Gastroesophageal sphincter (tissue), 4 donors: ENCODE measurements around the gene SFTA2. TPM values are rescaled to one million over a fixed set of nuclear protein-coding genes. Genes with fewer than 3 reads are reported as not detected.

Source experiments
- ATAC-seq: fragments of 150-250 bp; one replicate; pipeline ENCODE4 v1.9.1; 2016; ENCODE audit warnings: mild to moderate bottlenecking, moderate library complexity
- H3K27ac ChIP-seq, 4 donors: fragments of 200-600 bp; sonication (generic) in 3 of 4; 1 replicate in 3 of 4; 2 replicates in 1 of 4; pipeline ENCODE4 v1.5.1; 2016 to 2019
- H3K27me3 ChIP-seq: fragments of 200-600 bp; sonication (generic); one replicate; pipeline ENCODE4 v1.5.1; 2019
- H3K36me3 ChIP-seq, 2 donors: fragments of 200-600 bp; sonication (generic); one replicate each; pipeline ENCODE4 v1.5.1; 2019; ENCODE audit warnings: control low read depth in 1 of 2
- H3K4me1 ChIP-seq, 3 donors: fragments of 200-600 bp; sonication (generic); 1 replicate in 2 of 3; 2 replicates in 1 of 3; pipeline ENCODE4 v1.5.1; 2016 to 2019; ENCODE audit warnings: control low read depth in 2 of 3
- H3K4me3 ChIP-seq, 2 donors: fragments of 200-600 bp; sonication (generic); one replicate each; pipeline ENCODE4 v1.5.1; 2019; ENCODE audit warnings: mild to moderate bottlenecking in 1 of 2, moderate library complexity in 1 of 2
- H3K9me3 ChIP-seq, 3 donors: fragments of 200-600 bp; sonication (generic); one replicate each; pipeline ENCODE4 v1.5.1; 2017 to 2019; ENCODE audit warnings: control low read depth in 2 of 3
- EP300 ChIP-seq: sonication (generic); formaldehyde crosslinking; IDR thresholded peaks from one replicate; pipeline ENCODE4 v1.6.1; 2017; ENCODE audit warnings: antibody characterized with exemption, mild to moderate bottlenecking
- POLR2A ChIP-seq, 2 donors: fragments of 450-650 bp; IDR thresholded peaks; one replicate each; pipeline ENCODE4 v1.6.1; 2017; ENCODE audit warnings: antibody characterized with exemption in 2 of 2, mild to moderate bottlenecking in 2 of 2, moderate library complexity in 1 of 2
- POLR2AphosphoS5 ChIP-seq: sonication (generic); formaldehyde crosslinking; IDR thresholded peaks from one replicate; pipeline ENCODE4 v1.6.1; 2017; ENCODE audit warnings: antibody characterized with exemption
- WGBS, 2 donors: methylation state at CpG; one replicate each; pipeline ENCODE4 v1.1.5; 2018; ENCODE audit warnings: low coverage in 1 of 2; 5-methylcytosine and 5-hydroxymethylcytosine counted together
- total RNA-seq, 4 donors: library from RNA; depleted of rRNA; stranded (reverse); fragments of >200 nt; gene quantifications; one replicate each; pipeline ENCODE4 v1.1.0, GENCODE V29; 2016
- TF ChIP-seq, protein P1 (sequence below), 4 experiments: fragments of 200-600 bp in 2 of 4; fragments of 450-650 bp in 2 of 4; sonication (generic) in 1 of 4; IDR thresholded peaks; one replicate each; pipeline ENCODE4 v1.5.1; 2017 to 2019; ENCODE audit warnings: antibody characterized with exemption in 4 of 4, mild to moderate bottlenecking in 2 of 4, moderate library complexity in 2 of 4

The SFTA2 gene
- total RNA-seq, 4 donors from 2014 or later, result not detected

- no peaks in the 10 kb centered on the region for H3K4me1 ChIP-seq
- no peaks in the 10 kb centered on the region for H3K9me3 ChIP-seq
- ATAC-seq, result no peak
Measured at GRCh38 chr6:30901436-30901835, 30.5 kb downstream of the SFTA2 start.

GRCh38 chr6:30900863-30901417 lies 31.0 kb downstream of the SFTA2 start:
- H3K4me1 ChIP-seq, result no peaks in the 10 kb centered on the region
- TF ChIP-seq POLR2A (IDR thresholded peaks at IDR 0.05) (no peak), POLR2AphosphoS5 (no peak), EP300 (no peak)
- TF ChIP-seq, protein P1, sequence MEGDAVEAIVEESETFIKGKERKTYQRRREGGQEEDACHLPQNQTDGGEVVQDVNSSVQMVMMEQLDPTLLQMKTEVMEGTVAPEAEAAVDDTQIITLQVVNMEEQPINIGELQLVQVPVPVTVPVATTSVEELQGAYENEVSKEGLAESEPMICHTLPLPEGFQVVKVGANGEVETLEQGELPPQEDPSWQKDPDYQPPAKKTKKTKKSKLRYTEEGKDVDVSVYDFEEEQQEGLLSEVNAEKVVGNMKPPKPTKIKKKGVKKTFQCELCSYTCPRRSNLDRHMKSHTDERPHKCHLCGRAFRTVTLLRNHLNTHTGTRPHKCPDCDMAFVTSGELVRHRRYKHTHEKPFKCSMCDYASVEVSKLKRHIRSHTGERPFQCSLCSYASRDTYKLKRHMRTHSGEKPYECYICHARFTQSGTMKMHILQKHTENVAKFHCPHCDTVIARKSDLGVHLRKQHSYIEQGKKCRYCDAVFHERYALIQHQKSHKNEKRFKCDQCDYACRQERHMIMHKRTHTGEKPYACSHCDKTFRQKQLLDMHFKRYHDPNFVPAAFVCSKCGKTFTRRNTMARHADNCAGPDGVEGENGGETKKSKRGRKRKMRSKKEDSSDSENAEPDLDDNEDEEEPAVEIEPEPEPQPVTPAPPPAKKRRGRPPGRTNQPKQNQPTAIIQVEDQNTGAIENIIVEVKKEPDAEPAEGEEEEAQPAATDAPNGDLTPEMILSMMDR (IDR thresholded peaks at IDR 0.05), result no peak
- 67% methylated on average over 1 of the region's 1 CpG; no CpG with 5 or more reads in 1 of the 2 donors for WGBS, 2 donors

More at GRCh38 chr6:30901436-30901835, 30.5 kb downstream of the SFTA2 start:
- TF ChIP-seq EP300 (no peak), POLR2AphosphoS5 (no peak), POLR2A (IDR thresholded peaks at IDR 0.05) (no peak)
- TF ChIP-seq, protein P1 (IDR thresholded peaks at IDR 0.05), result no peak
- Histone ChIP-seq H3K36me3 (peaks cover 0 to 36% of the 10 kb centered on the region in 2 donors), H3K4me3 (no peak overlapping the region), H3K27me3 (no peaks in the 10 kb centered on the region), H3K27ac (no peak overlapping the region)

GRCh38 chr6:30898750-30899360 lies 33.1 kb downstream of the SFTA2 start:
- Histone ChIP-seq H3K27ac (no peak overlapping the region), H3K36me3 (peaks cover 0 to 61% of the 10 kb centered on the region in 2 donors), H3K4me1 (no peaks in the 10 kb centered on the region), H3K4me3 (no peak overlapping the region), H3K9me3 (no peaks in the 10 kb centered on the region), H3K27me3 (no peaks in the 10 kb centered on the region)
- WGBS, 2 donors, result 78 to 90% methylated on average over 5 of the region's 23 CpGs
- ATAC-seq, result no peak
- TF ChIP-seq EP300 (no peak), POLR2AphosphoS5 (no peak)

More at GRCh38 chr6:30900863-30901417, 31.0 kb downstream of the SFTA2 start:
- H3K27me3 ChIP-seq, result no peaks in the 10 kb centered on the region
- no peaks in the 10 kb centered on the region for H3K9me3 ChIP-seq
- H3K36me3 ChIP-seq, result peaks cover 0 to 41% of the 10 kb centered on the region in 2 donors
- no peak overlapping the region for H3K27ac ChIP-seq
- ATAC-seq, result no peak
- no peak overlapping the region for H3K4me3 ChIP-seq

DNA sequence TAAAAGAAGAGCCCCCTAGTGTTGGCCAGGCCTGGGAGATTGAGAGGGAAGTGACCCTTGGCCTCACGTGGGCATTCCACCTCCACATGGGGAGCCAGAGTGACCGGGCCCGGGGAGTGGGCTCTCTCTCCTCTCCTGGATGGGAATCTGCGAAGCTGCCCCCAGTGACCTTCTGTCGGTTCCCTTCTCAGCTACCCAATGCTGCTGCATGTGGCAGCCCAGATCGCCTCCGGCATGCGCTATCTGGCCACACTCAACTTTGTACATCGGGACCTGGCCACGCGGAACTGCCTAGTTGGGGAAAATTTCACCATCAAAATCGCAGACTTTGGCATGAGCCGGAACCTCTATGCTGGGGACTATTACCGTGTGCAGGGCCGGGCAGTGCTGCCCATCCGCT lies 34.1 kb downstream of the SFTA2 start:
- ATAC-seq, result no peak
- WGBS, 2 donors, result 87% methylated on average over 4 of the region's 16 CpGs; no CpG with 5 or more reads in 1 of the 2 donors
- Histone ChIP-seq H3K27ac (no peak overlapping the region), H3K9me3 (no peaks in the 10 kb centered on the region), H3K27me3 (no peaks in the 10 kb centered on the region), H3K4me3 (no peak overlapping the region), H3K36me3 (peaks cover 0 to 71% of the 10 kb centered on the region in 2 donors), H3K4me1 (no peaks in the 10 kb centered on the region)
- TF ChIP-seq POLR2AphosphoS5, result no peak
- no peak for TF ChIP-seq EP300
- TF ChIP-seq, protein P1 (IDR thresholded peaks at IDR 0.05), result no peak
- TF ChIP-seq POLR2A (IDR thresholded peaks at IDR 0.05), result no peak

DNA sequence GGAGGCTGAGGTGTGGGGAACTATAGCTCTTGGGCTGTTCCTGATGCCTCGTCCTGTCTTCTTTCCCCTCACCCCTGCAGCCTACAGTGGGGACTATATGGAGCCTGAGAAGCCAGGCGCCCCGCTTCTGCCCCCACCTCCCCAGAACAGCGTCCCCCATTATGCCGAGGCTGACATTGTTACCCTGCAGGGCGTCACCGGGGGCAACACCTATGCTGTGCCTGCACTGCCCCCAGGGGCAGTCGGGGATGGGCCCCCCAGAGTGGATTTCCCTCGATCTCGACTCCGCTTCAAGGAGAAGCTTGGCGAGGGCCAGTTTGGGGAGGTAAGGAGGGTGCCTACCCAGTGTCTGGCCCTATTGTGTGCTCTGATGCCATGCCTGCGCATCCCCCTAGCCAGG lies 35.4 kb downstream of the SFTA2 start:
- Histone ChIP-seq H3K36me3 (peaks cover 0 to 85% of the 10 kb centered on the region in 2 donors), H3K9me3 (no peaks in the 10 kb centered on the region), H3K27me3 (no peaks in the 10 kb centered on the region), H3K4me3 (no peak overlapping the region), H3K4me1 (no peaks in the 10 kb centered on the region), H3K27ac (no peak overlapping the region)
- WGBS, 2 donors, result no CpG with 5 or more reads among the region's 13 CpGs
- TF ChIP-seq, protein P1 (IDR thresholded peaks at IDR 0.05), result no peak
- TF ChIP-seq EP300 (no peak), POLR2AphosphoS5 (no peak), POLR2A (IDR thresholded peaks at IDR 0.05) (no peak)
- no peak for ATAC-seq
